ENCODE data around the gene C11orf68. TPM values are rescaled to one million over a fixed set of nuclear protein-coding genes. Genes with fewer than 3 reads are reported as not detected.
A peak's percentile ranks its signal among the peaks of the same experiment; 100 is the strongest.

The C11orf68 gene
- total and polyA plus RNA-seq, 10 of the 15 experiments (the other 5 are each of a cell fraction or from before 2014, with no cell fraction given) = 3.0 to 25.4 (median 16.7) TPM

DNA sequence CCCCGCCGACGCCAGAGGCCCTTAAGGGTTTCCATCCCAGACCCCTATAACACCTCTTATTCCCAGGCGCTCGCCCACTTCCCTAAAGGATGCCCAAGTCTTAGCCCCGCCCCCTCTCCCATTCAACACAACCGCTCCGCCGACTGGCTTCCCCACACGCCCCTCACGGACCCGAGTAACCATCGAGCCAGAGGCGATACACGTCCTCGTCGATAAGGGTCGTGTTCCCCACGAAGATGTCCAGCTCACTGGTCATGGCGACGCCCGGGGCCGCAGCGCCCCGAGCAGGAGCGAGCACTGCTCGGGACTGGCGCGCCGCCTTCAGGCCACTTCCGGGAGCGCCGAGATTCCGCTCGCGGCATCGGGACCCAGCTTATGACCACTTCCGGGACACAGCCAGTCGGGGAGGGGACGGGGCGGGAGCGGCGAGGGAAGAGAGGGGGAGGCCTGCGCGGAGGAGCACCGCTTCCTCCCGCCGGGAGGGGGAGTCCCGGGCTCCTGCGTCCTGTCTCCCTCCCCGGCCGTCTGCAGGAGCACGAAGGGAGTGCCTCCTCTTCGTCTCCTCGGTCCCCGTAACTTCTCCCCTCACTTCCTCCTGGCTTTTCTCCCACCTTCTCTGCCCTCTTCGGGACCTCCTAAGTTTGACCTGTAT, 30.6 kb downstream of the C11orf68 start, which contains the start of gene FIBP:
Gene FIBP (minus strand): TSS at position 309 of the 652 bp plus-strand sequence. CDS start 53 bp downstream, at position 256.
- in situ Hi-C loops (cut with MboI) (no loop called here), intact Hi-C loops (cut with micrococcal nuclease; ENCODE audit: unreplicated experiment) (loop anchor here (1.0 to 2.0 kb wide), 3 partner anchors 29 to 101 kb away; partner anchors contain the start of genes CFL1 and SART1)
- Histone ChIP-seq H3K27me3 (replicated peaks in 1 of 2; ENCODE audit: control insufficient read depth in 2 of 2, insufficient read depth in 2 of 2, low read length in 1 of 2) (no peaks in the 10 kb centered on the region), H3K79me2 (ENCODE audit: control insufficient read depth, insufficient read depth, low read length) (peaks cover 48% of the 10 kb centered on the region), H3K4me3 (peak within 1 kb of the TSS; percentile 90), H4K20me1 (ENCODE audit: control insufficient read depth, insufficient read depth) (no peaks in the 10 kb centered on the region), H3K4me2 (ENCODE audit: control insufficient read depth, insufficient read depth) (peak within 1 kb of the TSS; percentile 88), H2AFZ (ENCODE audit: control insufficient read depth, low read depth, low read length) (peak within 1 kb of the TSS; percentile 97), H3K36me3 (ENCODE audit: control insufficient read depth in 2 of 2, insufficient read depth in 2 of 2, low read length in 1 of 2) (peaks cover 12 to 21% of the 10 kb centered on the region in 2 experiments), H3K27ac (ENCODE audit: control insufficient read depth, insufficient read depth) (peak within 1 kb of the TSS; percentile 84), H3K4me1 (ENCODE audit: control insufficient read depth, insufficient read depth, low read length) (peaks cover 29% of the 10 kb centered on the region), H3K9me3 (replicated peaks; ENCODE audit: control insufficient read depth, insufficient read depth, low read length) (no peaks in the 10 kb centered on the region), H3K9ac (ENCODE audit: control insufficient read depth, insufficient read depth, low read length) (peak within 1 kb of the TSS; percentile 73)
- WGBS (ENCODE audit: insufficient coverage, insufficient replicate concordance, low lambda C conversion rate, missing lambda C conversion rate) = under 1% methylated on average over 46 of the region's 57 CpGs
- ChIA-PET RAD21 (ENCODE audit: unreplicated experiment) (interaction anchor here (0.6 to 8.0 kb wide), 22 partner anchors 10 to 247 kb away, joined by 3 to 76 read pairs (median 4); partner anchors contain the start of genes BANF1, CFL1, EIF1AD and KAT5), POLR2A (interaction anchor here (0.5 to 7.4 kb wide), 35 partner anchors 9 to 1141 kb away, joined by 3 to 155 read pairs (median 5); partner anchors contain the start of genes BANF1, C11orf68, CFL1 and EIF1AD), SMC1A (ENCODE audit: uncharacterized antibody, unreplicated experiment) (interaction anchor here (0.6 to 6.7 kb wide), 12 partner anchors 12 to 273 kb away, joined by 3 to 52 read pairs (median 8); partner anchors contain the start of genes CFL1, FOSL1, KAT5 and MUS81), CTCF (interaction anchor here (0.6 to 11.0 kb wide), 24 partner anchors 11 to 274 kb away, joined by 3 to 167 read pairs (median 6); partner anchors contain the start of genes CFL1, FOSL1, MUS81 and SART1)
- FAIRE-seq = peak; percentile 13
- BruUV-seq (replicated peaks) = no TSS peak
- ATAC-seq = peak; percentile 69
- peak; percentile 83 for DNase-seq (ENCODE audit: low read depth, low spot score)
- TF ChIP-seq ETV6 (conservative IDR thresholded peaks at IDR 0.05 in 1 of 2, IDR thresholded peaks at IDR 0.05 in 1 of 2; ENCODE audit: borderline replicate concordance in 1 of 2, low read depth in 1 of 2) (peak in 1 of 2 experiments; percentile 29; a peak in 2 of 4 replicates), ZZZ3 (IDR thresholded peaks at IDR 0.05; ENCODE audit: control insufficient read depth, insufficient read length, low read depth) (no peak), RFX5 (IDR thresholded peaks at IDR 0.05; ENCODE audit: low read depth, low read length) (no peak), PAX5 (IDR thresholded peaks at IDR 0.05; ENCODE audit: borderline replicate concordance, low read depth, low read length) (no peak), IKZF1 (conservative IDR thresholded peaks at IDR 0.05) (peak; percentile 88), MTA3 (IDR thresholded peaks at IDR 0.05; ENCODE audit: borderline replicate concordance, low read length) (no peak)
- TF ChIP-seq, protein P1, sequence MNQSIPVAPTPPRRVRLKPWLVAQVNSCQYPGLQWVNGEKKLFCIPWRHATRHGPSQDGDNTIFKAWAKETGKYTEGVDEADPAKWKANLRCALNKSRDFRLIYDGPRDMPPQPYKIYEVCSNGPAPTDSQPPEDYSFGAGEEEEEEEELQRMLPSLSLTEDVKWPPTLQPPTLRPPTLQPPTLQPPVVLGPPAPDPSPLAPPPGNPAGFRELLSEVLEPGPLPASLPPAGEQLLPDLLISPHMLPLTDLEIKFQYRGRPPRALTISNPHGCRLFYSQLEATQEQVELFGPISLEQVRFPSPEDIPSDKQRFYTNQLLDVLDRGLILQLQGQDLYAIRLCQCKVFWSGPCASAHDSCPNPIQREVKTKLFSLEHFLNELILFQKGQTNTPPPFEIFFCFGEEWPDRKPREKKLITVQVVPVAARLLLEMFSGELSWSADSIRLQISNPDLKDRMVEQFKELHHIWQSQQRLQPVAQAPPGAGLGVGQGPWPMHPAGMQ (IDR thresholded peaks at IDR 0.05; ENCODE audit: borderline replicate concordance) = no peak
- TF ChIP-seq, protein P2, sequence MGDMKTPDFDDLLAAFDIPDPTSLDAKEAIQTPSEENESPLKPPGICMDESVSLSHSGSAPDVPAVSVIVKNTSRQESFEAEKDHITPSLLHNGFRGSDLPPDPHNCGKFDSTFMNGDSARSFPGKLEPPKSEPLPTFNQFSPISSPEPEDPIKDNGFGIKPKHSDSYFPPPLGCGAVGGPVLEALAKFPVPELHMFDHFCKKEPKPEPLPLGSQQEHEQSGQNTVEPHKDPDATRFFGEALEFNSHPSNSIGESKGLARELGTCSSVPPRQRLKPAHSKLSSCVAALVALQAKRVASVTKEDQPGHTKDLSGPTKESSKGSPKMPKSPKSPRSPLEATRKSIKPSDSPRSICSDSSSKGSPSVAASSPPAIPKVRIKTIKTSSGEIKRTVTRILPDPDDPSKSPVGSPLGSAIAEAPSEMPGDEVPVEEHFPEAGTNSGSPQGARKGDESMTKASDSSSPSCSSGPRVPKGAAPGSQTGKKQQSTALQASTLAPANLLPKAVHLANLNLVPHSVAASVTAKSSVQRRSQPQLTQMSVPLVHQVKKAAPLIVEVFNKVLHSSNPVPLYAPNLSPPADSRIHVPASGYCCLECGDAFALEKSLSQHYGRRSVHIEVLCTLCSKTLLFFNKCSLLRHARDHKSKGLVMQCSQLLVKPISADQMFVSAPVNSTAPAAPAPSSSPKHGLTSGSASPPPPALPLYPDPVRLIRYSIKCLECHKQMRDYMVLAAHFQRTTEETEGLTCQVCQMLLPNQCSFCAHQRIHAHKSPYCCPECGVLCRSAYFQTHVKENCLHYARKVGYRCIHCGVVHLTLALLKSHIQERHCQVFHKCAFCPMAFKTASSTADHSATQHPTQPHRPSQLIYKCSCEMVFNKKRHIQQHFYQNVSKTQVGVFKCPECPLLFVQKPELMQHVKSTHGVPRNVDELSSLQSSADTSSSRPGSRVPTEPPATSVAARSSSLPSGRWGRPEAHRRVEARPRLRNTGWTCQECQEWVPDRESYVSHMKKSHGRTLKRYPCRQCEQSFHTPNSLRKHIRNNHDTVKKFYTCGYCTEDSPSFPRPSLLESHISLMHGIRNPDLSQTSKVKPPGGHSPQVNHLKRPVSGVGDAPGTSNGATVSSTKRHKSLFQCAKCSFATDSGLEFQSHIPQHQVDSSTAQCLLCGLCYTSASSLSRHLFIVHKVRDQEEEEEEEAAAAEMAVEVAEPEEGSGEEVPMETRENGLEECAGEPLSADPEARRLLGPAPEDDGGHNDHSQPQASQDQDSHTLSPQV (IDR thresholded peaks at IDR 0.05) = 0 out of 2 replicates have a peak, but pooled peaks have one; percentile 70
- TF ChIP-seq, protein P3, sequence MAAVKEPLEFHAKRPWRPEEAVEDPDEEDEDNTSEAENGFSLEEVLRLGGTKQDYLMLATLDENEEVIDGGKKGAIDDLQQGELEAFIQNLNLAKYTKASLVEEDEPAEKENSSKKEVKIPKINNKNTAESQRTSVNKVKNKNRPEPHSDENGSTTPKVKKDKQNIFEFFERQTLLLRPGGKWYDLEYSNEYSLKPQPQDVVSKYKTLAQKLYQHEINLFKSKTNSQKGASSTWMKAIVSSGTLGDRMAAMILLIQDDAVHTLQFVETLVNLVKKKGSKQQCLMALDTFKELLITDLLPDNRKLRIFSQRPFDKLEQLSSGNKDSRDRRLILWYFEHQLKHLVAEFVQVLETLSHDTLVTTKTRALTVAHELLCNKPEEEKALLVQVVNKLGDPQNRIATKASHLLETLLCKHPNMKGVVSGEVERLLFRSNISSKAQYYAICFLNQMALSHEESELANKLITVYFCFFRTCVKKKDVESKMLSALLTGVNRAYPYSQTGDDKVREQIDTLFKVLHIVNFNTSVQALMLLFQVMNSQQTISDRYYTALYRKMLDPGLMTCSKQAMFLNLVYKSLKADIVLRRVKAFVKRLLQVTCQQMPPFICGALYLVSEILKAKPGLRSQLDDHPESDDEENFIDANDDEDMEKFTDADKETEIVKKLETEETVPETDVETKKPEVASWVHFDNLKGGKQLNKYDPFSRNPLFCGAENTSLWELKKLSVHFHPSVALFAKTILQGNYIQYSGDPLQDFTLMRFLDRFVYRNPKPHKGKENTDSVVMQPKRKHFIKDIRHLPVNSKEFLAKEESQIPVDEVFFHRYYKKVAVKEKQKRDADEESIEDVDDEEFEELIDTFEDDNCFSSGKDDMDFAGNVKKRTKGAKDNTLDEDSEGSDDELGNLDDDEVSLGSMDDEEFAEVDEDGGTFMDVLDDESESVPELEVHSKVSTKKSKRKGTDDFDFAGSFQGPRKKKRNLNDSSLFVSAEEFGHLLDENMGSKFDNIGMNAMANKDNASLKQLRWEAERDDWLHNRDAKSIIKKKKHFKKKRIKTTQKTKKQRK (IDR thresholded peaks at IDR 0.05; ENCODE audit: low read depth, low read length) = no peak
- TF ChIP-seq, protein P4, sequence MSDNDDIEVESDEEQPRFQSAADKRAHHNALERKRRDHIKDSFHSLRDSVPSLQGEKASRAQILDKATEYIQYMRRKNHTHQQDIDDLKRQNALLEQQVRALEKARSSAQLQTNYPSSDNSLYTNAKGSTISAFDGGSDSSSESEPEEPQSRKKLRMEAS (IDR thresholded peaks at IDR 0.05; ENCODE audit: low read depth, low read length) = no peak

Data from GM12878 (cell line).